D721Med (cell line): ENCODE data around the gene MUC21.

Experiments used
- DNase-seq: peaks from one replicate; pipeline ENCODE4 v3.0.0; 2011; ENCODE audit warnings: low spot score; ENCODE audit not compliant: insufficient read length
- FAIRE-seq: peaks from 2 replicates; lab custom pipeline; 2011; peaks lifted over from hg19 to GRCh38; lab: Jason Lieb, UNC
- TF ChIP-seq, protein P1 (sequence below): IDR thresholded peaks from 2 replicates; pipeline ENCODE4 v1.5.1; 2012; ENCODE audit warnings: mild to moderate bottlenecking, control low read depth; ENCODE audit not compliant: insufficient read depth; ENCODE audit errors: missing control alignments

MUC21 gene

DNA sequence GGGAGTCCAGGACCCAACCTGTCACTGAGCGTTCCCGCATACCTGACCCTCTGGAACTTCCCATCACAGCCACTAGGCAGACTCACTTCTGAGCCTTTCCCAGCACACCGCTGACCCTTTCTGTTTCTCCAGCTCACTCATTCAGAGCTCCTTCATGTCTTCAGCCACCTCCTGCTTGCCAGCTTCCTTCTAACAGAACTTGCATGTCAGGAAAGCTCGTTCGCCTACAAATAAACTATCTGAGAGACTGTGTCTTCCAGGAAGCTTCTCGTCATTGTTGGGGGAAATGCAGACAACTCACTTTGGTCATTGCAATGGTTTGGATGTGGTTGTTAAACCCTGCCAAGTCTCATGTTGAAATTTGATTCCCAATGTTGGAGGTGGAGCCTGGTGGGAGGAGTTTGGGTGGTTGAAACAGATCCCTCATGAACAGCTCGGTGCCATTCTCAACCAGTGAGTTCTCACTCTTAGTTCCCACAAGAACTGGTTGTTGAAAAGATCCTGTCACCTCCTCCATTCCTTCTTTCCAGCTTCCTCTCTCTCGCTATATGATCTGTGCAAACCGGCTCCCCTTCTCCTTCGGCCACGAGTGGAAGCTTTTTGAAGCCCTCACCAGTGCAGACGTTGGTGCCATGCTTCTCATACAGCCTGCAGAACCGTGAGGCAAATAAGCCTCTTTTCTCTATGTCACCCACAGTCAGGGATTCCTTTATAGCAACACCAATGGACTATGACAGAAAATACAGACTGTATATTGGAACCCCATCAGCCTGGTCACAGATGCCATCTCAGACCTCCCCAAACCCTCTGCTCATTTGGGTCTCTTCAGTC, 1.4 kb upstream of the MUC21 start:
- TF ChIP-seq, protein P1, sequence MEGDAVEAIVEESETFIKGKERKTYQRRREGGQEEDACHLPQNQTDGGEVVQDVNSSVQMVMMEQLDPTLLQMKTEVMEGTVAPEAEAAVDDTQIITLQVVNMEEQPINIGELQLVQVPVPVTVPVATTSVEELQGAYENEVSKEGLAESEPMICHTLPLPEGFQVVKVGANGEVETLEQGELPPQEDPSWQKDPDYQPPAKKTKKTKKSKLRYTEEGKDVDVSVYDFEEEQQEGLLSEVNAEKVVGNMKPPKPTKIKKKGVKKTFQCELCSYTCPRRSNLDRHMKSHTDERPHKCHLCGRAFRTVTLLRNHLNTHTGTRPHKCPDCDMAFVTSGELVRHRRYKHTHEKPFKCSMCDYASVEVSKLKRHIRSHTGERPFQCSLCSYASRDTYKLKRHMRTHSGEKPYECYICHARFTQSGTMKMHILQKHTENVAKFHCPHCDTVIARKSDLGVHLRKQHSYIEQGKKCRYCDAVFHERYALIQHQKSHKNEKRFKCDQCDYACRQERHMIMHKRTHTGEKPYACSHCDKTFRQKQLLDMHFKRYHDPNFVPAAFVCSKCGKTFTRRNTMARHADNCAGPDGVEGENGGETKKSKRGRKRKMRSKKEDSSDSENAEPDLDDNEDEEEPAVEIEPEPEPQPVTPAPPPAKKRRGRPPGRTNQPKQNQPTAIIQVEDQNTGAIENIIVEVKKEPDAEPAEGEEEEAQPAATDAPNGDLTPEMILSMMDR = no peak
- DNase-seq (no peak), FAIRE-seq (no peak)

DNA sequence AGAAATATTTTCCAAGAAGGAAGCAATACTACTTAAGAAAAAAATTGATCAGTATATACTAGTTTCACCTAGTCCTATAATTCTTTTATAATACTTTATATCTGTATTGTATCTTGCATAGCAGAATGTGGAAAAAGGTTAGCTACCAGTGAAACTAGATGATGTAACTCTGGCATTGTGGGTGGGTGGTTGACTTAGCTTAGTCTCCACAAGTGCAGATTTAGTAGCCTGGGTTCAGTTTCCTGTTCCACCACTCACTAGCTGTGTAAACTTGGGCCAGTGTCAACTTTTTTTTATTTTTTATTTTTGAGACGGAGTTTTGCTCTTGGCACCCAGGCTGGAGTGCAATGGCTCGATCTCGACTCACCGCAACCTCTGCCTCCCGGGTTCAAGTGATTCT, 2.0 kb downstream of the MUC21 start:
- no peak for FAIRE-seq
- DNase-seq = no peak
- TF ChIP-seq, protein P1 = no peak

DNA sequence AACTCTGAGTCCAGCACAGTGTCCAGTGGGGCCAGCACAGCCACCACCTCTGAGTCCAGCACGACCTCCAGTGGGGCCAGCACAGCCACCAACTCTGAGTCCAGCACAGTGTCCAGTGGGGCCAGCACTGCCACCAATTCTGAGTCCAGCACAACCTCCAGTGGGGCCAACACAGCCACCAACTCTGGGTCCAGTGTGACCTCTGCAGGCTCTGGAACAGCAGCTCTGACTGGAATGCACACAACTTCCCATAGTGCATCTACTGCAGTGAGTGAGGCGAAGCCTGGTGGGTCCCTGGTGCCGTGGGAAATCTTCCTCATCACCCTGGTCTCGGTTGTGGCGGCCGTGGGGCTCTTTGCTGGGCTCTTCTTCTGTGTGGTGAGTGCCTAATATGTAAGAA, 3.8 kb downstream of the MUC21 start:
- FAIRE-seq (no peak), DNase-seq (no peak)
- TF ChIP-seq, protein P1 = no peak

DNA sequence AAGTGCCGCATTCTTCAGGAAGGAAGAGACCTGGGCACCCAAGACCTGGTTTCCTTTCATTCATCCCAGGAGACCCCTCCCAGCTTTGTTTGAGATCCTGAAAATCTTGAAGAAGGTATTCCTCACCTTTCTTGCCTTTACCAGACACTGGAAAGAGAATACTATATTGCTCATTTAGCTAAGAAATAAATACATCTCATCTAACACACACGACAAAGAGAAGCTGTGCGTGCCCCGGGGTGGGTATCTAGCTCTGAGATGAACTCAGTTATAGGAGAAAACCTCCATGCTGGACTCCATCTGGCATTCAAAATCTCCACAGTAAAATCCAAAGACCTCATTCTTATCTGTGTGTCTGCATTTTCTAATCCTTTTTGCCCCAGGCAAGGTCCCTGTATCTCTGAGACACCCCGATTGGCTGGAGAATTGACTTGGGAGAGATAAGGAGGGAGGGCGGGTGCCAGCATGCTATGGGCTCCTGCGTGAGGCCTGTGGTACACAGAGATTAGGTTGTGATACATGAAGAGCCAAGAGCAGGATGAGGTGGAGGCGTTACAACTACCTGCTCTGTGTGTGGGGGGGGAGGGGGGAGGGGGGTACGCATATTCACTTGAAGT, 4.8 kb downstream of the MUC21 start:
- FAIRE-seq (no peak), DNase-seq (no peak)
- TF ChIP-seq, protein P1 = no peak

DNA sequence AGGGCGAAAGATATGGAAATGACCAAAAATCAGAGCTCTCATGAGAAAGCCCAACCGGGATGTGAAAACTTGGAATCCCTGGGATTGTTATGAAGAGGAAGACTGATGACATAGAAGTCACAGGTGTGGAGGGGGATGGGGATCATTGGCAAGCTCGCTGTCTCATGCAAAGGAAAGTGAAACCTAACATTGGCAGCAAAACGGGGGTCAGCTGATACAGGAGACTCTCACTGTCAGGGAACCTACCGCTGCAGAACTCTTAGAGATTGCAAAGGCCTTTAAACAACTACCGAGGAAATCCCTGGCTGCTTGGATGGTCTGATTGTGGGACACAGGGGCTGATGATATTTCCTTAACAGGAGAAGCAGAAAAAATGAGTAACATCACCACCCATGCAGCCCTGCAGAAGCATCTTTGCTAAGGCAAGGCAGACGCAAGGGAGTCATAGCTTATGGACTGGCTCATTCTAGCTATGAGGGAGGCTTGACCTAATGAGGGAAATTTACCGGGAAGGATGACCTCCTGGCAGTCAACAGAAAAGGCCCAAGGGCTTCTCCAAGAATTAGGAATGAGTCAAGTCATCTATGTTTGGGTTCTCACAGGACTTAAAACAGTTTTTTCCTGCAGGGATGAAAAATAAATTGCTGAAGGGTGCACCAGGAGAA, 7.0 kb downstream of the MUC21 start:
- TF ChIP-seq, protein P1 = no peak
- no peak for FAIRE-seq
- DNase-seq = no peak

DNA sequence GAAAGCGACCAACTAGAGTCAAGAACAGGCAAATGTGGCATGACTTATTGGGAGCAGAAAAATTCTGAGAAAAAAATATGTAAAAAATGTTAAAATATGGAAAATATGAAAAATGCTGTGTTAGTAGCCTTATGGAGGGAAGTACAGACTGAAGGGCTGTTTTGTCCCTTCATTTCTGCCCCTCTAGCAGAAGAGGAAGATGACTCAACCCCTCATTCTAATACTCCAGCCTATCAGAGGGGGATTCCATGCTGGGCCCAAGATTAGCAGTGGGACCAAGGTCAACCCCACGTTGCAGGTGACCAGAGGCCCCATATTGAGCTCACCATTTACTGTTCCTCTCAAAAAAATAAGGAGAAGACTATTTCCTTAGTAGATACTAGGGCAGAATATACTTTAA, 8.4 kb downstream of the MUC21 start:
- no peak for DNase-seq
- FAIRE-seq = no peak
- TF ChIP-seq, protein P1 = no peak
